Measurements from ENCODE around the gene SH3BGR.

SH3BGR gene

GRCh38 chr21:39430457-39430856, 21.3 kb upstream of the SH3BGR start:
- Histone ChIP-seq H3K4me1 (ENCODE audit: insufficient read depth, low read length, poor library complexity, severe bottlenecking) (no peaks in the 10 kb centered on the region), H3K9me2 (replicated peaks; ENCODE audit: low read depth, low read length) (no peaks in the 10 kb centered on the region), H3K4me3 (ENCODE audit: low read length, poor library complexity, severe bottlenecking) (no peak overlapping the region), H2AFZ (ENCODE audit: low read length) (no peak overlapping the region), H3K79me2 (ENCODE audit: insufficient read depth, low read length) (no peaks in the 10 kb centered on the region), H3K36me3 (ENCODE audit: insufficient read depth, low read length) (no peaks in the 10 kb centered on the region), H3K27me3 (ENCODE audit: insufficient read depth, low read length, poor library complexity, severe bottlenecking) (no peaks in the 10 kb centered on the region), H3K9me3 (ENCODE audit: insufficient read depth, low read depth, low read length) (no peaks in the 10 kb centered on the region), H3F3A (ENCODE audit: low read depth) (no peaks in the 10 kb centered on the region), H4K20me1 (ENCODE audit: insufficient read depth, low read length, poor library complexity, severe bottlenecking) (no peaks in the 10 kb centered on the region), H3K9ac (ENCODE audit: low read depth, low read length, poor library complexity, severe bottlenecking) (no peak overlapping the region), H3K4me2 (ENCODE audit: low read depth, low read length, poor library complexity, severe bottlenecking) (no peak overlapping the region)
- no peak for TF ChIP-seq EZH2phosphoT487 (IDR thresholded peaks at IDR 0.05; ENCODE audit: borderline replicate concordance)
- no peak for TF ChIP-seq CTCF (conservative IDR thresholded peaks at IDR 0.05; ENCODE audit: low read length)

GRCh38 chr21:39430954-39431353, 20.8 kb upstream of the SH3BGR start:
- TF ChIP-seq EZH2phosphoT487 (IDR thresholded peaks at IDR 0.05; ENCODE audit: borderline replicate concordance) (no peak), CTCF (conservative IDR thresholded peaks at IDR 0.05; ENCODE audit: low read length) (no peak)
- H3K27me3 ChIP-seq (ENCODE audit: insufficient read depth, low read length, poor library complexity, severe bottlenecking), result no peaks in the 10 kb centered on the region
- no peak overlapping the region for H2AFZ ChIP-seq (ENCODE audit: low read length)
- H3K36me3 ChIP-seq (ENCODE audit: insufficient read depth, low read length), result no peaks in the 10 kb centered on the region
- no peaks in the 10 kb centered on the region for H4K20me1 ChIP-seq (ENCODE audit: insufficient read depth, low read length, poor library complexity, severe bottlenecking)
- H3K9me3 ChIP-seq (ENCODE audit: insufficient read depth, low read depth, low read length), result no peaks in the 10 kb centered on the region
- H3K9ac ChIP-seq (ENCODE audit: low read depth, low read length, poor library complexity, severe bottlenecking), result no peak overlapping the region
- H3K4me1 ChIP-seq (ENCODE audit: insufficient read depth, low read length, poor library complexity, severe bottlenecking), result no peaks in the 10 kb centered on the region
- no peaks in the 10 kb centered on the region for H3F3A ChIP-seq (ENCODE audit: low read depth)
- no peaks in the 10 kb centered on the region for H3K79me2 ChIP-seq (ENCODE audit: insufficient read depth, low read length)
- H3K4me3 ChIP-seq (ENCODE audit: low read length, poor library complexity, severe bottlenecking), result no peak overlapping the region
- no peak overlapping the region for H3K4me2 ChIP-seq (ENCODE audit: low read depth, low read length, poor library complexity, severe bottlenecking)
- no peaks in the 10 kb centered on the region for H3K9me2 ChIP-seq (replicated peaks; ENCODE audit: low read depth, low read length)

GRCh38 chr21:39434950-39435349, 16.8 kb upstream of the SH3BGR start:
- no peaks in the 10 kb centered on the region for H3K79me2 ChIP-seq (ENCODE audit: insufficient read depth, low read length)
- no peaks in the 10 kb centered on the region for H4K20me1 ChIP-seq (ENCODE audit: insufficient read depth, low read length, poor library complexity, severe bottlenecking)
- H3K9ac ChIP-seq (ENCODE audit: low read depth, low read length, poor library complexity, severe bottlenecking), result no peak overlapping the region
- no peak overlapping the region for H3K4me2 ChIP-seq (ENCODE audit: low read depth, low read length, poor library complexity, severe bottlenecking)
- H3K4me3 ChIP-seq (ENCODE audit: low read length, poor library complexity, severe bottlenecking), result no peak overlapping the region
- H3K9me3 ChIP-seq (ENCODE audit: insufficient read depth, low read depth, low read length), result no peaks in the 10 kb centered on the region
- no peaks in the 10 kb centered on the region for H3K36me3 ChIP-seq (ENCODE audit: insufficient read depth, low read length)
- H3F3A ChIP-seq (ENCODE audit: low read depth), result no peaks in the 10 kb centered on the region
- H2AFZ ChIP-seq (ENCODE audit: low read length), result no peak overlapping the region
- H3K27me3 ChIP-seq (ENCODE audit: insufficient read depth, low read length, poor library complexity, severe bottlenecking), result no peaks in the 10 kb centered on the region
- TF ChIP-seq CTCF (conservative IDR thresholded peaks at IDR 0.05; ENCODE audit: low read length) (no peak), EZH2phosphoT487 (IDR thresholded peaks at IDR 0.05; ENCODE audit: borderline replicate concordance) (no peak)
- no peaks in the 10 kb centered on the region for H3K4me1 ChIP-seq (ENCODE audit: insufficient read depth, low read length, poor library complexity, severe bottlenecking)
- no peaks in the 10 kb centered on the region for H3K9me2 ChIP-seq (replicated peaks; ENCODE audit: low read depth, low read length)
